Measurements from ENCODE around the gene AXL.

AXL gene

DNA sequence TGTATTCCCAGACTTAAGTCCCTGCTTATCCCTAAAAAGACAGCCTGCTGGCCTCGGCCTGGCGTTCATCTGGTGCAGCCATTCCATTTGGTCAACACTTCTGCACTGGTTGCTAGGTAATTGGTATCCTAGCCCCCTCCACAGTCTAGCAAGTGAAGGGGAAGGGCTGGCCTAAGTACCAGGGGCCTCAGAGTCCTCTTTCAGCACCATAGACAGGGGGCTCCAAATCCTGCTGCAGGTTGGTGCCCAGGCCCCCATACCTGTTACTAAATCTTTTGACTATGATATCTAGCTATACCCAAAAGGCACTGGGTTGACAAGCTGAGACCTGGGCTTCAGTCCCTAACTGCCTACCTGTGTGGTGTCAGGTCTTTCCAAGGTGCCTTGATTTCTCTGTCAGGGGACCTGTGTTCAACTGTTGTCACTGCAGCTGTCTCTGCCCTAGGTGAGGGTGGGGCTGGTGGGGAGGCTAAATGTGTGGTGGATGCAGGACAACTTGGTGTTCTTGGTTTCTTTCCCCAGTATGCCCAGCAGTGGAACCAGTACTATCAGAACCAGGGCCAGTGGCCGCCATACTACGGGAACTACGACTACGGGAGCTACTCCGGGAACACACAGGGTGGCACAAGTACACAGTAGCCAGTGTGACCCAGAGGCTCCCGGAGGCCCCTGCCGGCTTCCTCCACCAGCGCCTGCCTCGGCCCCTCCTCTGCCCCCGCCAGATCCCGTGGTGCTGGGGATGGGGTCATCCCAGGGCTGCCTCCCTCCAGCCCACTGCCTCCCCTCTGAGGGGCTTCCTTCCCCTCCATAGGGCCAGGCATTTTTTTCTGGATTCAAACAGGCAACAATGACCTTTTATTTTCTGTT is 87.1 kb downstream of the AXL start:
- peaks cover 43% of the 10 kb centered on the region for H4K20me1 ChIP-seq (ENCODE audit: insufficient read depth, low read length)
- DNase-seq (no peak), ATAC-seq (ENCODE audit: insufficient read depth, low read depth) (no peak)
- H3K27me3 ChIP-seq (ENCODE audit: insufficient read depth, low read length, poor library complexity), result no peaks in the 10 kb centered on the region
- no peak for TF ChIP-seq EZH2 (IDR thresholded peaks at IDR 0.05; ENCODE audit: borderline replicate concordance, low read depth, low read length, severe bottlenecking)
- TF ChIP-seq, protein P1, sequence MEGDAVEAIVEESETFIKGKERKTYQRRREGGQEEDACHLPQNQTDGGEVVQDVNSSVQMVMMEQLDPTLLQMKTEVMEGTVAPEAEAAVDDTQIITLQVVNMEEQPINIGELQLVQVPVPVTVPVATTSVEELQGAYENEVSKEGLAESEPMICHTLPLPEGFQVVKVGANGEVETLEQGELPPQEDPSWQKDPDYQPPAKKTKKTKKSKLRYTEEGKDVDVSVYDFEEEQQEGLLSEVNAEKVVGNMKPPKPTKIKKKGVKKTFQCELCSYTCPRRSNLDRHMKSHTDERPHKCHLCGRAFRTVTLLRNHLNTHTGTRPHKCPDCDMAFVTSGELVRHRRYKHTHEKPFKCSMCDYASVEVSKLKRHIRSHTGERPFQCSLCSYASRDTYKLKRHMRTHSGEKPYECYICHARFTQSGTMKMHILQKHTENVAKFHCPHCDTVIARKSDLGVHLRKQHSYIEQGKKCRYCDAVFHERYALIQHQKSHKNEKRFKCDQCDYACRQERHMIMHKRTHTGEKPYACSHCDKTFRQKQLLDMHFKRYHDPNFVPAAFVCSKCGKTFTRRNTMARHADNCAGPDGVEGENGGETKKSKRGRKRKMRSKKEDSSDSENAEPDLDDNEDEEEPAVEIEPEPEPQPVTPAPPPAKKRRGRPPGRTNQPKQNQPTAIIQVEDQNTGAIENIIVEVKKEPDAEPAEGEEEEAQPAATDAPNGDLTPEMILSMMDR (IDR thresholded peaks at IDR 0.05; ENCODE audit: borderline replicate concordance, extremely low read depth, low read length, poor library complexity, severe bottlenecking), result no peak
- H3K79me2 ChIP-seq (ENCODE audit: insufficient read depth, low read length), result peaks cover 25% of the 10 kb centered on the region
- H2AFZ ChIP-seq (ENCODE audit: low read depth, low read length), result no peak overlapping the region
- H3K27ac ChIP-seq (ENCODE audit: low read length), result peak overlapping the region; percentile 36
- H3K4me2 ChIP-seq (ENCODE audit: insufficient read depth, low read length), result peak overlapping the region; percentile 21; the same call in 1 of the 2 replicates
- peaks cover 68% of the 10 kb centered on the region for H3K4me1 ChIP-seq (ENCODE audit: insufficient read depth, low read length)
- no peak overlapping the region for H3K9ac ChIP-seq (ENCODE audit: low read depth, low read length)
- H3K36me3 ChIP-seq (ENCODE audit: insufficient read depth, low read length), result peaks cover 64% of the 10 kb centered on the region
- no peak overlapping the region for H3K4me3 ChIP-seq (ENCODE audit: low read depth in 1 of 2, low read length in 2 of 2)
- no peaks in the 10 kb centered on the region for H3K9me3 ChIP-seq (ENCODE audit: insufficient read depth, low read length, severe bottlenecking)

DNA sequence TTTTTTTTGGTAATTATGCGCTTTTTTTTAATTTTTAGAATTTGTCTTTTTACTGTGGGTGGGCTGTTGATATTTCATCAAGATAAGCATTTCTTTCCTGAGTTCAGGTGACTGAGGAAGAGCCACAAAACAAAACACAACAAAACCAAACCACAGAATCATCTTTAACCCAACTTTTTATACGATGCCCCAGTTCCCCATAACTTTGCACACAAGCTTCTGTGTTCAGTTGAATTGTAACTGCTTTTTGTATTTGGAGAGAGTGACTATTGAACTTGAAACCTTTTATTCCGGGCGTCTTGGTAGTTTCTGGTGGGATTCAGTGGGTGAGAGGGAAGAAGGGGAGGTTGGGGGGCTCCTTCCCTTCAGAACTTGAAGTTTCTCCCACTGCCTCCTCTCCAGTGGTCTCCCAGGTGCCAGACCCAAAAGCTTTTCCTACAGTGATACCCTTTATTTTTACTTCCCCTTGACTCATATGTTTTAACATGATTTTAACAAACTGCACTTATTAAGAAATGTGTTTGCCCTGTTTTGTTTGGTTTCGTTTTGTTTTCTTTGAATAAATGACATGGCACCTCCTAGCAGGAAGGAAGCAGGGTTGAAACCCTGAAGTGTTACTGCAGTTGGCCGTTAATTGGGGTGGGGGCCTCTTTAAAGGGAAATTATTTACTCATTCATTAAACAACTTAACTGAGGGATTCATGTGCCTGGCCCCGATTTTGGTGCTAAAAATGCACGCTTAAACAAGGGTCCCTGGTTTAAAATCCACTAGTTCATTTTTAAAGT is 88.3 kb downstream of the AXL start:
- Histone ChIP-seq H3K27ac (ENCODE audit: low read length) (peak overlapping the region; percentile 78), H3K36me3 (ENCODE audit: insufficient read depth, low read length) (peaks cover 56% of the 10 kb centered on the region), H3K27me3 (ENCODE audit: insufficient read depth, low read length, poor library complexity) (no peaks in the 10 kb centered on the region), H3K4me3 (ENCODE audit: low read depth in 1 of 2, low read length in 2 of 2) (no peak overlapping the region), H3K79me2 (ENCODE audit: insufficient read depth, low read length) (peaks cover 29% of the 10 kb centered on the region), H3K4me1 (ENCODE audit: insufficient read depth, low read length) (peaks cover 79% of the 10 kb centered on the region), H3K9ac (ENCODE audit: low read depth, low read length) (peak overlapping the region; percentile 46), H3K9me3 (ENCODE audit: insufficient read depth, low read length, severe bottlenecking) (no peaks in the 10 kb centered on the region), H2AFZ (ENCODE audit: low read depth, low read length) (no peak overlapping the region), H3K4me2 (ENCODE audit: insufficient read depth, low read length) (peak overlapping the region; percentile 80), H4K20me1 (ENCODE audit: insufficient read depth, low read length) (peaks cover 35% of the 10 kb centered on the region)
- DNase-seq, result peak; percentile 27
- peak; percentile 20; the same call in 1 of the 3 replicates for ATAC-seq (ENCODE audit: insufficient read depth, low read depth)
- TF ChIP-seq EZH2 (IDR thresholded peaks at IDR 0.05; ENCODE audit: borderline replicate concordance, low read depth, low read length, severe bottlenecking), result no peak
- TF ChIP-seq, protein P1 (IDR thresholded peaks at IDR 0.05; ENCODE audit: borderline replicate concordance, extremely low read depth, low read length, poor library complexity, severe bottlenecking), result no peak

DNA sequence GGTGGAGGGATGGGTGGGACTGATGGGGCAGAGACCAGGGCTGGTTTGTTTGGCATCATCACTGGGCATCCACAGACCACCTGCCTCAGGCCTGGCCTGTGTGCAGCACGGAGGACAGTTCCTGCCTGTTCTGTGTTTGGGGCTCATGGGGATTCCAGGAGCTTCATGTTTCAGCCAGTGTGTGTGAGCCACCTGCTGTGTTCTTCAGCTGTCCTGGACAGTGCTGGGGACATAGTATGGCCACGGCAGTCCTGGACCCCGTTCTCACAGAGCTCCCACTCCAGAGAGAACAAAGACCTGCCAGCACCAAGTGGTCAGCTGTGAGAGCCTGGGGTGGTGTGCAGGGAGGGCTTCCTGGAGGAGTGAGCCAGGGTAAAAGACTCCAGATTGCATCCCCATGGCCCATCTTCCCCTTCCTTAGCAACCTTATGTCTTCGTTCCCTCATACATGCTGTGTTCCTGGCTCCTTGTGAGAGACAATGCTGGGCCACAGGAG is 89.0 kb downstream of the AXL start:
- peak overlapping the region in 1 of 2 experiments; percentile 8; a peak in 1 of 4 replicates for H3K4me3 ChIP-seq (ENCODE audit: low read depth in 1 of 2, low read length in 2 of 2)
- H4K20me1 ChIP-seq (ENCODE audit: insufficient read depth, low read length), result peaks cover 35% of the 10 kb centered on the region
- H3K79me2 ChIP-seq (ENCODE audit: insufficient read depth, low read length), result peaks cover 37% of the 10 kb centered on the region
- no peak for DNase-seq
- no peak for ATAC-seq (ENCODE audit: insufficient read depth, low read depth)
- peak overlapping the region; percentile 46 for H3K9ac ChIP-seq (ENCODE audit: low read depth, low read length)
- peaks cover 56% of the 10 kb centered on the region for H3K36me3 ChIP-seq (ENCODE audit: insufficient read depth, low read length)
- no peaks in the 10 kb centered on the region for H3K9me3 ChIP-seq (ENCODE audit: insufficient read depth, low read length, severe bottlenecking)
- no peak overlapping the region for H2AFZ ChIP-seq (ENCODE audit: low read depth, low read length)
- peak overlapping the region; percentile 78 for H3K27ac ChIP-seq (ENCODE audit: low read length)
- peak overlapping the region; percentile 80 for H3K4me2 ChIP-seq (ENCODE audit: insufficient read depth, low read length)
- TF ChIP-seq EZH2 (IDR thresholded peaks at IDR 0.05; ENCODE audit: borderline replicate concordance, low read depth, low read length, severe bottlenecking), result no peak
- TF ChIP-seq, protein P1 (IDR thresholded peaks at IDR 0.05; ENCODE audit: borderline replicate concordance, extremely low read depth, low read length, poor library complexity, severe bottlenecking), result no peak
- peaks cover 82% of the 10 kb centered on the region for H3K4me1 ChIP-seq (ENCODE audit: insufficient read depth, low read length)
- no peaks in the 10 kb centered on the region for H3K27me3 ChIP-seq (ENCODE audit: insufficient read depth, low read length, poor library complexity)
